GM20000 (cell line): Measurements from ENCODE around the gene ACRV1.

Experiments used
- DNase-seq: peaks from one replicate; pipeline ENCODE4 v3.0.0; 2012; ENCODE audit warnings: low spot score
- TF ChIP-seq, protein P1 (sequence below): IDR thresholded peaks from 2 replicates; pipeline ENCODE4 v1.5.1; 2012; ENCODE audit warnings: mild to moderate bottlenecking, control low read depth; ENCODE audit errors: extremely low read depth, missing control alignments

ACRV1 gene

GRCh38 chr11:125626288-125626950 lies 54.2 kb downstream of the ACRV1 start:
- peak; percentile 58 for DNase-seq
- TF ChIP-seq, protein P1, sequence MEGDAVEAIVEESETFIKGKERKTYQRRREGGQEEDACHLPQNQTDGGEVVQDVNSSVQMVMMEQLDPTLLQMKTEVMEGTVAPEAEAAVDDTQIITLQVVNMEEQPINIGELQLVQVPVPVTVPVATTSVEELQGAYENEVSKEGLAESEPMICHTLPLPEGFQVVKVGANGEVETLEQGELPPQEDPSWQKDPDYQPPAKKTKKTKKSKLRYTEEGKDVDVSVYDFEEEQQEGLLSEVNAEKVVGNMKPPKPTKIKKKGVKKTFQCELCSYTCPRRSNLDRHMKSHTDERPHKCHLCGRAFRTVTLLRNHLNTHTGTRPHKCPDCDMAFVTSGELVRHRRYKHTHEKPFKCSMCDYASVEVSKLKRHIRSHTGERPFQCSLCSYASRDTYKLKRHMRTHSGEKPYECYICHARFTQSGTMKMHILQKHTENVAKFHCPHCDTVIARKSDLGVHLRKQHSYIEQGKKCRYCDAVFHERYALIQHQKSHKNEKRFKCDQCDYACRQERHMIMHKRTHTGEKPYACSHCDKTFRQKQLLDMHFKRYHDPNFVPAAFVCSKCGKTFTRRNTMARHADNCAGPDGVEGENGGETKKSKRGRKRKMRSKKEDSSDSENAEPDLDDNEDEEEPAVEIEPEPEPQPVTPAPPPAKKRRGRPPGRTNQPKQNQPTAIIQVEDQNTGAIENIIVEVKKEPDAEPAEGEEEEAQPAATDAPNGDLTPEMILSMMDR = peak; percentile 24

- TF ChIP-seq, protein P1 = no peak
- peak; percentile 83 for DNase-seq
Observed at GRCh38 chr11:125625630-125626287, 54.9 kb downstream of the ACRV1 start.

DNA sequence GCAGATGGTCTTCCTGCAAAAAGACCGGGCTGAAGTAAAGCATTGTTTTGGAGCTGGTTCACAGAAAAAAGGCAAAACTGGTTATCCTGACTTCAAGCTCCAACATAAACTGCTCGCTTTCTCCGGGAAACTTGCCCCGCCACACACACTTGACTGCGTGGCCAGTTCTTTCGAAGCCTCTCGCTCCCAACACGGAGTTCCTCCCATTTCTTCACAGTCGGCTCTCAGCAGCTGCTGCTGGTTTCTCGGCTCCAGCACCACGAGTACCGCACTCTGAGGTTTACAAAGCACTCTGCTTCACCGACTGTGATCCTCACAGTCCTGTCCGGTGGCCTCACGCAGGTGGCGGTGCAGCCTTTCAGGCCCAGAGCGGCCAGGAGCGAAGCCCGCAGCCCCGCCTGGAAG lies 55.4 kb downstream of the ACRV1 start:
- no peak for DNase-seq

GRCh38 chr11:125624756-125625213 lies 55.9 kb downstream of the ACRV1 start, which contains the start of gene CHEK1:
Gene CHEK1 (plus strand): TSS chr11:125625163. CDS start chr11:125626769, 1,606 bp downstream.
- no peak for DNase-seq
- TF ChIP-seq, protein P1 = no peak

More for the DNA sequence above, 55.4 kb downstream of the ACRV1 start:
- TF ChIP-seq, protein P1 = no peak

- DNase-seq = no peak
- TF ChIP-seq, protein P1 = no peak
Observed at GRCh38 chr11:125623064-125623463, 57.6 kb downstream of the ACRV1 start.

GRCh38 chr11:125621995-125622394 lies 58.7 kb downstream of the ACRV1 start:
- no peak for DNase-seq
- TF ChIP-seq, protein P1 = no peak
